BLaER1 treated with 17β-estradiol and CSF1 and Interleukin-3, amounts not matched to agents 10 nM and 100 nM (cell line): Measurements from ENCODE around the gene TCEA3.

ENCODE experiments used
- H3K27ac ChIP-seq, 11 experiments: shearing (Covaris generic); formaldehyde crosslinking; 2 replicates each; pipeline ENCODE4 v1.8.1; 2022
- H3K27me3 ChIP-seq, 11 experiments: shearing (Covaris generic); formaldehyde crosslinking; 2 replicates each; pipeline ENCODE4 v1.8.1; 2022
- H3K36me3 ChIP-seq, 11 experiments: shearing (Covaris generic); formaldehyde crosslinking; 2 replicates each; pipeline ENCODE4 v1.8.1; 2022
- H3K4me1 ChIP-seq, 10 experiments: shearing (Covaris generic); formaldehyde crosslinking; 2 replicates each; pipeline ENCODE4 v1.8.1; 2022
- H3K4me2 ChIP-seq, 11 experiments: shearing (Covaris generic); formaldehyde crosslinking; 2 replicates each; pipeline ENCODE4 v1.8.1; 2022
- H3K4me3 ChIP-seq, 10 experiments: shearing (Covaris generic); formaldehyde crosslinking; 2 replicates each; pipeline ENCODE4 v1.8.1; 2022
- H3K9ac ChIP-seq, 11 experiments: shearing (Covaris generic); formaldehyde crosslinking; 2 replicates each; pipeline ENCODE4 v1.8.1; 2022
- H3K9me3 ChIP-seq, 11 experiments: shearing (Covaris generic); formaldehyde crosslinking; replicated peaks in 1 of 11; 2 replicates each; pipeline ENCODE4 v1.8.1; 2022
- H4K20me1 ChIP-seq, 11 experiments: shearing (Covaris generic); formaldehyde crosslinking; 2 replicates each; pipeline ENCODE4 v1.8.1; 2022
- Cebpa-rat ChIP-seq, 11 experiments: shearing (Covaris generic); IDR thresholded peaks; 2 replicates each; pipeline ENCODE4 v1.8.1; 2022

The TCEA3 gene

GRCh38 chr1:23331713-23332112, 92.8 kb downstream of the TCEA3 start:
- Histone ChIP-seq H3K9ac (no peak overlapping the region), H4K20me1 (peaks cover 14 to 100% (median 95%) of the 10 kb centered on the region in 11 experiments; a peak in 21 of 22 replicates), H3K9me3 (no peaks in the 10 kb centered on the region), H3K4me1 (peaks cover 0 to 21% (median 7%) of the 10 kb centered on the region in 10 experiments; a peak in 11 of 20 replicates), H3K4me2 (no peak overlapping the region), H3K27ac (no peak overlapping the region), H3K4me3 (no peak overlapping the region), H3K36me3 (peaks cover 96 to 100% (median 99%) of the 10 kb centered on the region in 11 experiments), H3K27me3 (no peaks in the 10 kb centered on the region)
- no peak for TF ChIP-seq Cebpa-rat (IDR thresholded peaks at IDR 0.05)
